Breast epithelium (tissue), 4 donors: ENCODE measurements around the gene NTRK3. TPM values are rescaled to one million over a fixed set of nuclear protein-coding genes. Genes with fewer than 3 reads are reported as not detected.

Source experiments
- DNase-seq, 2 donors: peaks; one replicate each; pipeline ENCODE4 v3.0.0-alpha.2; 2019; ENCODE audit warnings: low spot score in 2 of 2
- H3K27ac ChIP-seq, 2 donors: fragments of 200-600 bp; sonication (generic) in 1 of 2; one replicate each; pipeline ENCODE4 v1.5.1; 2016 to 2019; ENCODE audit warnings: mild to moderate bottlenecking in 1 of 2
- H3K27me3 ChIP-seq, 2 donors: fragments of 200-600 bp; sonication (generic) in 1 of 2; one replicate each; pipeline versions ENCODE4 v1.5.1 to v1.6.0; 2017 to 2019; ENCODE audit warnings: control low read depth in 1 of 2, mild to moderate bottlenecking in 1 of 2
- H3K36me3 ChIP-seq: fragments of 200-600 bp; one replicate; pipeline ENCODE4 v1.5.1; 2019
- H3K4me1 ChIP-seq, 2 donors: fragments of 200-600 bp; sonication (generic); one replicate each; pipeline ENCODE4 v1.5.1; 2016 to 2019; ENCODE audit warnings: control low read depth in 1 of 2
- H3K4me3 ChIP-seq, 3 donors: fragments of 200-600 bp; sonication (generic); 1 replicate in 2 of 3; 2 replicates in 1 of 3; pipeline ENCODE4 v1.5.1; 2016 to 2019; ENCODE audit warnings: mild to moderate bottlenecking in 3 of 3, moderate library complexity in 2 of 3
- H3K9me3 ChIP-seq, 2 donors: fragments of 200-600 bp; sonication (generic) in 1 of 2; one replicate each; pipeline ENCODE4 v1.5.1; 2016 to 2019; ENCODE audit warnings: control low read depth in 1 of 2
- CTCF ChIP-seq, 3 donors: fragments of 450-650 bp; IDR thresholded peaks; one replicate each; pipeline ENCODE4 v1.5.1; 2016 to 2017; ENCODE audit warnings: antibody characterized with exemption in 3 of 3, mild to moderate bottlenecking in 3 of 3, moderate library complexity in 3 of 3
- POLR2A ChIP-seq: fragments of 450-650 bp; IDR thresholded peaks from one replicate; pipeline ENCODE4 v1.6.1; 2016; ENCODE audit warnings: antibody characterized with exemption, mild to moderate bottlenecking, moderate library complexity
- POLR2AphosphoS5 ChIP-seq, 3 donors: sonication (generic); formaldehyde crosslinking; IDR thresholded peaks; one replicate each; pipeline ENCODE4 v1.6.1; 2017; ENCODE audit warnings: antibody characterized with exemption in 3 of 3
- intact Hi-C: fragments of 100-400 bp; cut with DNase I; formaldehyde crosslinking; loops from one replicate; pipeline ENCODE4 v1.15.1; 2023; ENCODE audit warnings: low total_unique reads
- total RNA-seq, 3 donors: library from RNA; depleted of rRNA; stranded (reverse); fragments of >200 nt; gene quantifications; one replicate each; pipeline ENCODE4 v1.1.0, GENCODE V29; 2016

NTRK3 gene
- total RNA-seq, 3 donors from 2014 or later = 1.9 to 23.6 (median 13.8) TPM

DNA sequence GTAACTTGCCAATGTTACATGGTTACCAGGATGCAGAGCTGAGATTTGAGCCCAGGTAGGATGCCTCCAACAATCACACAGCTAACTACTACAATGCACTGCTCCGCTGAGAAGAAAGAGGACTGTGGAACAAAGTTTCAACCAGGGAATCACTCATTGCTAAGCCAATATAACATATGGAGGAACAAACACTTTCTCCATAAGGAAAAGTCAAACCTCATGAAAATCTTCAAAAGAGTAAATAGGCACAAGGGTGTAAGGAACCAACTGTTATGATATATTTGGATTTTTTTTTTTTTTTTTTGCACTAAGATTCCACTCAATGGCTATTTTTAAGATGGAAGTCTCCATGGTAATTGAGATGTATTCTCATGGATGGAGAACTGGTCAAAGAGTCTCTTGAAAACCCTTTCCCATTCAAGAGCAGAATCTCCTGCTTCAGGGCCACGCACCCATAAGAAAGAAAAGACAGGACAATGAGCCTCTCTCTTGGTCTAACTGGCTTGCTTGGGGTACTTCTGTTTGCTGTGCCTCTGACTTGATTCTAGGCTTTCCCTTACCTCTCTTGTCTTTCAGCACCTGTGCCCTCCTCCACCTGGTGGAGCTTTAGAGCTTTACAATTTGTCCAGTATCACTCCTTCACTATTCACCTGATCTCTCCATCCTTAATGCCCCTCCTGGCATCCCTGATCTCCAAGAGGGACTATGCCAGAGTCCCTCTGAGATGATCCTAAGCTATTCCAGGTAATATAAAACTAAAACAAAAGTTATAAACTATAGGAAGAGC is 252.8 kb downstream of the NTRK3 start:
- intact Hi-C loops = no loop called here

GRCh38 chr15:88002706-88003105 is 253.8 kb downstream of the NTRK3 start:
- Histone ChIP-seq H3K27ac (no peak overlapping the region), H3K36me3 (no peaks in the 10 kb centered on the region), H3K27me3 (no peaks in the 10 kb centered on the region), H3K9me3 (no peaks in the 10 kb centered on the region), H3K4me1 (no peaks in the 10 kb centered on the region), H3K4me3 (no peak overlapping the region)
- no peak for TF ChIP-seq POLR2A
- no peak for TF ChIP-seq CTCF (IDR thresholded peaks at IDR 0.05)
- TF ChIP-seq POLR2AphosphoS5 (IDR thresholded peaks at IDR 0.05) = no peak
- intact Hi-C loops = no loop called here
- DNase-seq = no peak

More for the DNA sequence above, 252.8 kb downstream of the NTRK3 start:
- H3K27me3 ChIP-seq = no peaks in the 10 kb centered on the region
- no peak for DNase-seq
- no peaks in the 10 kb centered on the region for H3K4me1 ChIP-seq
- no peak overlapping the region for H3K4me3 ChIP-seq
- no peaks in the 10 kb centered on the region for H3K9me3 ChIP-seq
- no peaks in the 10 kb centered on the region for H3K36me3 ChIP-seq
- TF ChIP-seq POLR2AphosphoS5 (IDR thresholded peaks at IDR 0.05) (no peak), CTCF (IDR thresholded peaks at IDR 0.05) (no peak), POLR2A (no peak)
- H3K27ac ChIP-seq = peak overlapping the region in 1 of 2 donors; percentile 22

DNA sequence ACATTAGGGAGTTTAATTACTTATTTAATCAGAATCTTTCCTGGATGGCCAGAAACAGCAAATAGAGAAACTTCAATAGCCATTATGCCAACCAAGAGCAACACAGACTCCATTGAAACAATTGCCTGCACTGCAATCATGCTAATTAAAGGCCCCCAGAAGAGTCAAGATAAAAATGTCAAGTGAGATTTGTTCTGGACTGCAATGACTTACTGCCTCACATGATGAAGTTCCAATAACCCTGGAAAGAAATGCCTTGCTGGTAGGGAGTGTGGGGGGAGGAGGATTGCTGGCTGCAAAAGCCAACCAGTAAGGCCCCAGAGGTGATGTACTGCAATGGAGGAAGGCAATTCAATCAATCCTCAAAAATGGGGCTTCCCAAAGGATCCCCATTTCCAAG is 257.9 kb downstream of the NTRK3 start:
- Histone ChIP-seq H3K36me3 (no peaks in the 10 kb centered on the region), H3K27me3 (no peaks in the 10 kb centered on the region), H3K4me1 (no peaks in the 10 kb centered on the region), H3K9me3 (no peaks in the 10 kb centered on the region), H3K27ac (no peak overlapping the region), H3K4me3 (no peak overlapping the region)
- DNase-seq = no peak
- intact Hi-C loops = no loop called here
- TF ChIP-seq CTCF (IDR thresholded peaks at IDR 0.05) = no peak
- no peak for TF ChIP-seq POLR2AphosphoS5 (IDR thresholded peaks at IDR 0.05)
- no peak for TF ChIP-seq POLR2A

DNA sequence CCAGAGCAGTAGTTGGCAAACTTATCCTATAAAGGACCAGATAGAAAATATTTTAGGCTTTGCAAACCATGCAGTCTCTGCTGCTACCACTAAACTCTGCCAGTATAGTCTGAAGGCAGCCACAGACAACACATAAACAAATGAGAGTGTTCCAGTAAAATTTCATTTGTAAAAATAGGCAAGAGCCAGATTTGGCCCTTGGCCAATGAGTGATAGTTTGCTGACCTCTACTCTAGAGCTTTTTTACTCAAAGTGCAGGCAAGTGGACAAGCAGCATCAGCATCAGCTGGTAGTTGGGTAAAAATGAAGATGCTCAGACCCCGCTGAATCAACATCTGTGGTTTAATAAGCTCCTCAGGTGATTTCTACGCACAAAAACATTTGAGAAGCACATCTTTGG is 269.8 kb downstream of the NTRK3 start:
- Histone ChIP-seq H3K4me1 (no peaks in the 10 kb centered on the region), H3K27ac (no peak overlapping the region), H3K27me3 (no peaks in the 10 kb centered on the region), H3K4me3 (no peak overlapping the region), H3K36me3 (no peaks in the 10 kb centered on the region), H3K9me3 (no peaks in the 10 kb centered on the region)
- intact Hi-C loops = no loop called here
- DNase-seq = no peak
- TF ChIP-seq POLR2AphosphoS5 (IDR thresholded peaks at IDR 0.05) = no peak
- TF ChIP-seq CTCF (IDR thresholded peaks at IDR 0.05) = no peak
- no peak for TF ChIP-seq POLR2A

GRCh38 chr15:87985451-87985850 is 271.1 kb downstream of the NTRK3 start:
- H3K36me3 ChIP-seq = no peaks in the 10 kb centered on the region
- no peak for DNase-seq
- intact Hi-C loops = no loop called here
- no peaks in the 10 kb centered on the region for H3K9me3 ChIP-seq
- no peaks in the 10 kb centered on the region for H3K27me3 ChIP-seq
- no peak overlapping the region for H3K4me3 ChIP-seq
- no peaks in the 10 kb centered on the region for H3K4me1 ChIP-seq
- H3K27ac ChIP-seq = no peak overlapping the region
- no peak for TF ChIP-seq CTCF (IDR thresholded peaks at IDR 0.05)
- no peak for TF ChIP-seq POLR2AphosphoS5 (IDR thresholded peaks at IDR 0.05)
- no peak for TF ChIP-seq POLR2A
